Progenitor cell of endocrine pancreas (in vitro differentiated cells): Measurements from ENCODE around the gene PMCH. TPM values are rescaled to one million over a fixed set of nuclear protein-coding genes. Genes with fewer than 3 reads are reported as not detected.
"Not testable (repeated sequence)": the region's sequence is repeated elsewhere in the genome, so short reads cannot be mapped to it uniquely, and the experiment has no call there.

Experiments
- DNase-seq: peaks from one replicate; pipeline ENCODE4 v3.0.0; 2021; ENCODE audit warnings: low spot score; ENCODE audit not compliant: unreplicated experiment
- H3K27ac Mint-ChIP-seq: 2 replicates; pipeline ENCODE4 v1.8.0; 2021; ENCODE audit warnings: mild to moderate bottlenecking, moderate library complexity, mixed read lengths
- H3K27me3 Mint-ChIP-seq: 2 replicates; pipeline ENCODE4 v1.8.0; 2021; ENCODE audit warnings: mixed read lengths
- H3K36me3 Mint-ChIP-seq: 2 replicates; pipeline ENCODE4 v1.8.0; 2022; ENCODE audit warnings: mixed read lengths; ENCODE audit not compliant: insufficient read depth
- H3K4me1 Mint-ChIP-seq: 2 replicates; pipeline ENCODE4 v1.8.0; 2021; ENCODE audit warnings: low read depth, mixed read lengths
- H3K4me3 Mint-ChIP-seq: 2 replicates; pipeline ENCODE4 v1.8.0; 2021; ENCODE audit warnings: low read depth, mild to moderate bottlenecking, moderate library complexity, mixed read lengths
- H3K9me3 Mint-ChIP-seq: 2 replicates; pipeline ENCODE4 v1.8.0; 2021; ENCODE audit warnings: low read depth, mixed read lengths
- CTCF ChIP-seq: fragments of 200-600 bp; sonication (generic); IDR thresholded peaks from one replicate; pipeline ENCODE4 v1.5.0; 2021; ENCODE audit warnings: antibody characterized with exemption, mild to moderate bottlenecking; ENCODE audit not compliant: unreplicated experiment
- total RNA-seq: library from RNA; stranded (reverse); gene quantifications from 2 replicates; pipeline ENCODE4 v1.2.1, GENCODE V29; 2021

The PMCH gene
- total RNA-seq, 1 donor from 2014 or later, result not detected

GRCh38 chr12:102169922-102170621 is 27.6 kb downstream of the PMCH start:
- Mint-ChIP-seq H3K36me3 (peaks cover 3% of the 10 kb centered on the region), H3K4me1 (no peaks in the 10 kb centered on the region), H3K27ac (no peak overlapping the region), H3K9me3 (no peaks in the 10 kb centered on the region), H3K27me3 (no peaks in the 10 kb centered on the region), H3K4me3 (no peak overlapping the region)
- no peak for DNase-seq
- TF ChIP-seq CTCF, result peak; percentile 80

GRCh38 chr12:102167821-102168604 is 29.6 kb downstream of the PMCH start:
- H3K36me3 Mint-ChIP-seq, result peaks cover 3% of the 10 kb centered on the region
- no peak overlapping the region for H3K4me3 Mint-ChIP-seq
- no peaks in the 10 kb centered on the region for H3K4me1 Mint-ChIP-seq
- H3K27ac Mint-ChIP-seq, result no peak overlapping the region
- H3K9me3 Mint-ChIP-seq, result no peaks in the 10 kb centered on the region
- TF ChIP-seq CTCF, result no peak
- DNase-seq, result no peak
- no peaks in the 10 kb centered on the region for H3K27me3 Mint-ChIP-seq

- H3K36me3 Mint-ChIP-seq, result no peaks in the 10 kb centered on the region
- no peaks in the 10 kb centered on the region for H3K4me1 Mint-ChIP-seq
- no peak overlapping the region for H3K4me3 Mint-ChIP-seq
- H3K9me3 Mint-ChIP-seq, result no peaks in the 10 kb centered on the region
- no peak for DNase-seq
- H3K27me3 Mint-ChIP-seq, result no peaks in the 10 kb centered on the region
- H3K27ac Mint-ChIP-seq, result no peak overlapping the region
- TF ChIP-seq CTCF, result no peak
Measured at GRCh38 chr12:102163383-102163782, 34.2 kb downstream of the PMCH start.

GRCh38 chr12:102155206-102155605 is 42.4 kb downstream of the PMCH start:
- H3K27me3 Mint-ChIP-seq, H3K9me3 Mint-ChIP-seq, H3K36me3 Mint-ChIP-seq, H3K4me1 Mint-ChIP-seq, H3K27ac Mint-ChIP-seq, H3K4me3 Mint-ChIP-seq, DNase-seq: not testable (repeated sequence)

GRCh38 chr12:102147062-102147587 is 50.5 kb downstream of the PMCH start:
- not testable (repeated sequence) for H3K27me3 Mint-ChIP-seq, H3K36me3 Mint-ChIP-seq, H3K27ac Mint-ChIP-seq, H3K9me3 Mint-ChIP-seq, H3K4me1 Mint-ChIP-seq, DNase-seq, H3K4me3 Mint-ChIP-seq

Other genes starting within 250 kb of the PMCH start
- gene WASHC3, start 135.8 kb downstream of the PMCH start, total RNA-seq, result 14.5 and 16.8 TPM in 2 replicates
- 28.7 and 33.6 TPM in 2 replicates for gene NUP37, start 77.7 kb downstream of the PMCH start, total RNA-seq
- 16.9 and 17.0 TPM in 2 replicates for gene PARPBP, start 77.7 kb downstream of the PMCH start, total RNA-seq